GM21367 (cell line): ENCODE measurements around the gene ARHGAP4.

Source experiments
- ATAC-seq: cut with Tn5 transposase; IDR thresholded peaks from one replicate; pipeline ENCODE4 v1.9.1; 2021; ENCODE audit not compliant: unreplicated experiment

The ARHGAP4 gene

GRCh38 chrX:153947009-153947769 is 21.1 kb upstream of the ARHGAP4 start:
- ATAC-seq: no peak

- no peak for ATAC-seq
Measured at GRCh38 chrX:153945956-153946943, 20.2 kb upstream of the ARHGAP4 start.

- ATAC-seq: no peak
Measured at GRCh38 chrX:153944800-153945150, 18.7 kb upstream of the ARHGAP4 start.

- no peak for ATAC-seq
Measured at GRCh38 chrX:153944140-153944799, 18.2 kb upstream of the ARHGAP4 start, which contains the start of gene RENBP. Gene RENBP, minus strand, starts transcription at chrX:153944643. Its CDS starts 33 bp downstream, at chrX:153944610.

GRCh38 chrX:153941336-153942252 is 15.5 kb upstream of the ARHGAP4 start:
- ATAC-seq: no peak

- ATAC-seq: no peak
Measured at GRCh38 chrX:153939573-153939972, 13.5 kb upstream of the ARHGAP4 start.

- no peak for ATAC-seq
Measured at GRCh38 chrX:153938226-153938786, 12.2 kb upstream of the ARHGAP4 start.

- ATAC-seq: no peak
Measured at GRCh38 chrX:153937056-153937455, 11.0 kb upstream of the ARHGAP4 start.

- ATAC-seq: no peak
Measured at GRCh38 chrX:153935326-153935851, 9.3 kb upstream of the ARHGAP4 start.

GRCh38 chrX:153934762-153935325 is 8.8 kb upstream of the ARHGAP4 start, which contains the start of gene NAA10:
Gene NAA10, minus strand, starts transcription at chrX:153935037. Its CDS starts 133 bp downstream, at chrX:153934904.
- ATAC-seq: peak; percentile 82

- ATAC-seq: no peak
Measured at GRCh38 chrX:153934148-153934761, 8.2 kb upstream of the ARHGAP4 start.

GRCh38 chrX:153933748-153934147 is 7.7 kb upstream of the ARHGAP4 start:
- no peak for ATAC-seq

- ATAC-seq: no peak
Measured at GRCh38 chrX:153932220-153932915, 6.3 kb upstream of the ARHGAP4 start.

- no peak for ATAC-seq
Measured at GRCh38 chrX:153931748-153932147, 5.7 kb upstream of the ARHGAP4 start.

- ATAC-seq: no peak
Measured at GRCh38 chrX:153931151-153931550, 5.1 kb upstream of the ARHGAP4 start.

GRCh38 chrX:153930011-153930910 is 4.2 kb upstream of the ARHGAP4 start:
- no peak for ATAC-seq

GRCh38 chrX:153929576-153929975 is 3.5 kb upstream of the ARHGAP4 start:
- no peak for ATAC-seq
